ENCODE results near the gene PAMR1.

GRCh38 chr11:35517481-35517880, 7.9 kb downstream of the PAMR1 start:
- TF ChIP-seq L3MBTL2 (conservative IDR thresholded peaks at IDR 0.05) (no peak), NFRKB (IDR thresholded peaks at IDR 0.05) (no peak), ELF4 (IDR thresholded peaks at IDR 0.05) (no peak), TARDBP (IDR thresholded peaks at IDR 0.05) (no peak), ZNF384 (IDR thresholded peaks at IDR 0.05) (no peak), FOXM1 (IDR thresholded peaks at IDR 0.05; ENCODE audit: borderline replicate concordance) (no peak), FOXK2 (IDR thresholded peaks at IDR 0.05) (no peak)

Data from HEK293T (cell line).